K562 (cell line): ENCODE measurements around the gene TBC1D10A. TPM values are rescaled to one million over a fixed set of nuclear protein-coding genes. Genes with fewer than 3 reads are reported as not detected.

ENCODE experiments used
- ATAC-seq: fragments of 200-7000 bp; cut with Tn5 transposase; 3 replicates; pipeline ENCODE4 v1.9.1; 2020; ENCODE audit warnings: moderate library complexity
- BruUV-seq: library from RNA; stranded (reverse); fragments of 400-500 nt; replicated peaks from 2 replicates; lab custom pipeline; 2021; lab: Mats Ljungman, UMichigan
- CTCF ChIA-PET: fragments of 300-600 bp; formaldehyde crosslinking; extraction: SDS; loops from one replicate; lab custom pipeline; 2021; ENCODE audit warnings: low intra/inter-chr PET ratio; lab: Yijun Ruan, JAX
- POLR2A ChIA-PET: fragments of 300-600, 350-650 bp; sonication (Branson Sonifier 250); formaldehyde crosslinking; extraction: SDS; loops from one replicate; lab custom pipeline; 2021; ENCODE audit warnings: antibody characterized with exemption, inconsistent platforms; lab: Yijun Ruan, JAX
- DNase-seq, 4 experiments: peaks; one replicate each; pipeline versions ENCODE4 v3.0.0 to v3.0.0-alpha.2; 2011 to 2018; ENCODE audit warnings: low spot score in 3 of 4, mixed read lengths in 3 of 4; ENCODE audit errors: extremely low read depth in 1 of 4
- FAIRE-seq: peaks from 2 replicates; lab custom pipeline; 2011; peaks lifted over from hg19 to GRCh38; lab: Jason Lieb, UNC
- H2AFZ ChIP-seq: 2 replicates; pipeline ENCODE4 v1.6.0; 2011; ENCODE audit warnings: low read depth, low read length, control low read depth, inconsistent platforms
- H3K27ac ChIP-seq: fragments of 200-600 bp; 3 replicates; pipeline ENCODE4 v1.8.0; 2011; ENCODE audit warnings: low read depth, mild to moderate bottlenecking, control low read depth, inconsistent platforms, low read length, moderate library complexity, mixed read lengths; ENCODE audit errors: extremely low read depth
- H3K27me3 ChIP-seq, 2 experiments: fragments of 300-600 bp in 1 of 2; 2 replicates in 1 of 2; 3 replicates in 1 of 2; pipeline versions ENCODE4 v1.6.0 to v1.8.0; 2011; ENCODE audit warnings: inconsistent platforms in 2 of 2, low read length in 2 of 2, mild to moderate bottlenecking in 1 of 2, mixed read lengths in 1 of 2, moderate library complexity in 1 of 2; ENCODE audit not compliant: control insufficient read depth in 2 of 2, insufficient read depth in 2 of 2
- H3K36me3 ChIP-seq: fragments of 300-600 bp; 3 replicates; pipeline ENCODE4 v1.8.0; 2011; ENCODE audit warnings: mild to moderate bottlenecking, low read length, inconsistent platforms; ENCODE audit not compliant: control insufficient read depth, insufficient read depth
- H3K4me1 ChIP-seq, 2 experiments: fragments of 200-600 bp in 1 of 2; replicated peaks in 1 of 2; 2 replicates in 1 of 2; 3 replicates in 1 of 2; pipeline versions ENCODE4 v1.5.1 to v1.8.0; 2011; ENCODE audit warnings: inconsistent platforms in 2 of 2, low read length in 2 of 2, mild to moderate bottlenecking in 1 of 2, mixed read lengths in 1 of 2, moderate library complexity in 1 of 2; ENCODE audit not compliant: control insufficient read depth in 2 of 2, insufficient read depth in 2 of 2
- H3K4me2 ChIP-seq: 2 replicates; pipeline ENCODE4 v1.6.1; 2011; ENCODE audit warnings: low read length, control low read depth, inconsistent platforms, mixed read lengths; ENCODE audit not compliant: insufficient read depth
- H3K4me3 ChIP-seq: fragments of 200-600 bp; sonication (generic), shearing (Covaris generic); 2 replicates; pipeline ENCODE4 v1.5.1; 2016; ENCODE audit warnings: control low read depth, inconsistent platforms
- H3K79me2 ChIP-seq: fragments of 200-600 bp; 3 replicates; pipeline ENCODE4 v1.8.0; 2011; ENCODE audit warnings: low read length, inconsistent platforms; ENCODE audit not compliant: control insufficient read depth, insufficient read depth
- H3K9ac ChIP-seq, 2 experiments: 2 replicates each; pipeline versions ENCODE4 v1.6.0 to v1.6.1; 2011; ENCODE audit warnings: low read depth in 2 of 2, low read length in 2 of 2, control low read depth in 1 of 2, inconsistent platforms in 1 of 2, mild to moderate bottlenecking in 1 of 2, mixed read lengths in 1 of 2; ENCODE audit not compliant: insufficient read depth in 1 of 2
- H3K9me1 ChIP-seq: one replicate; pipeline ENCODE4 v1.6.0; 2011; ENCODE audit warnings: inconsistent platforms, mild to moderate bottlenecking, low read length, moderate library complexity; ENCODE audit not compliant: control insufficient read depth, insufficient read depth
- H3K9me3 ChIP-seq: replicated peaks from 2 replicates; pipeline ENCODE4 v1.5.1; 2011; ENCODE audit warnings: low read depth, low read length, inconsistent platforms; ENCODE audit not compliant: control insufficient read depth, insufficient read depth
- H4K20me1 ChIP-seq: replicated peaks from 2 replicates; pipeline ENCODE4 v1.6.1; 2011; ENCODE audit warnings: low read length, inconsistent platforms, mixed read lengths; ENCODE audit not compliant: control insufficient read depth, insufficient read depth
- DPF2 ChIP-seq: fragments of 450-650 bp; IDR thresholded peaks from 2 replicates; pipeline ENCODE4 v1.6.1; 2016
- EP300 ChIP-seq: IDR thresholded peaks from 2 replicates; pipeline ENCODE4 v1.6.1; 2012; ENCODE audit warnings: low read length, improper control_type of control experiment
- HINFP ChIP-seq: fragments of 450-650 bp; conservative IDR thresholded peaks from 2 replicates; pipeline ENCODE4 v1.6.1; 2016; ENCODE audit warnings: missing genetic modification characterization, low read depth, mild to moderate bottlenecking, control low read depth, missing compliant biosample characterization
- MAZ ChIP-seq, 2 experiments: fragments of 450-650 bp in 1 of 2; sonication (generic) in 1 of 2; formaldehyde crosslinking; IDR thresholded peaks in 1 of 2; conservative IDR thresholded peaks in 1 of 2; 2 replicates each; pipeline versions ENCODE4 v1.4.0 to v1.5.0; 2020; ENCODE audit warnings: mild to moderate bottlenecking in 1 of 2, missing genetic modification reagents in 1 of 2
- MECOM ChIP-seq: fragments of 250-450 bp; sonication (Bioruptor Pico); IDR thresholded peaks from 2 replicates; pipeline ENCODE4 v1.8.0; 2022; ENCODE audit warnings: inconsistent platforms
- SRF ChIP-seq, 2 experiments: fragments of 250-450, 450-650 bp in 1 of 2; sonication (Bioruptor Pico) in 1 of 2; sonication (generic) in 1 of 2; formaldehyde crosslinking; IDR thresholded peaks; 2 replicates each; pipeline versions ENCODE4 v1.5.0 to v1.5.1; 2020 to 2022; ENCODE audit warnings: mild to moderate bottlenecking in 1 of 2, missing genetic modification reagents in 1 of 2
- THRA ChIP-seq: fragments of 450-650 bp; IDR thresholded peaks from 2 replicates; pipeline ENCODE4 v1.6.1; 2017; ENCODE audit warnings: mild to moderate bottlenecking, moderate library complexity
- YY1 ChIP-seq, 3 experiments: IDR thresholded peaks; 2 replicates each; pipeline ENCODE4 v1.6.1; 2011; ENCODE audit warnings: low read length in 2 of 3, mild to moderate bottlenecking in 2 of 3, moderate library complexity in 2 of 3, borderline replicate concordance in 1 of 3, control low read depth in 1 of 3, low read depth in 1 of 3; ENCODE audit not compliant: insufficient read depth in 3 of 3, insufficient replicate concordance in 2 of 3, control insufficient read depth in 1 of 3, insufficient read length in 1 of 3; ENCODE audit errors: extremely low read depth in 1 of 3
- ZBTB26 ChIP-seq: fragments of 450-650 bp; formaldehyde crosslinking; IDR thresholded peaks from 2 replicates; pipeline ENCODE4 v1.4.0; 2022; ENCODE audit warnings: missing genetic modification characterization
- WGBS: fragments of 100-300 bp; shearing (Covaris generic); methylation state at CpG from one replicate; pipeline ENCODE4 v1.1.6; 2016; ENCODE audit warnings: low coverage, mixed read lengths; ENCODE audit not compliant: insufficient coverage; ENCODE audit errors: missing lambda C conversion rate; 5-methylcytosine and 5-hydroxymethylcytosine counted together
- in situ Hi-C: fragments of 300-500 bp; cut with MboI; formaldehyde crosslinking; loops from 4 replicates; pipeline ENCODE4 v1.15.0; 2018; ENCODE audit warnings: inconsistent platforms, mixed read lengths
- intact Hi-C: fragments of 100-400 bp; cut with micrococcal nuclease; formaldehyde crosslinking; loops from 2 replicates; pipeline ENCODE4 v1.14.2; 2022
- polyA plus RNA-seq, 8 experiments: library from polyadenylated mRNA; depleted of rRNA in 4 of 8; stranded (reverse) in 5 of 8; unstranded in 3 of 8; fragments of >200 nt; fragmentation: Nextera tagmentation in 2 of 8; fragmentation: Illumina TruSeq in 1 of 8; extraction: Ambion mirVana in 2 of 8; extraction: Trizol in 1 of 8; gene quantifications; 2 replicates each; pipeline versions ENCODE4 v1.2.1 to v1.2.3, GENCODE V29; 2011 to 2014; ENCODE audit warnings: inconsistent platforms in 1 of 8, missing spikeins in 1 of 8
- total RNA-seq, 7 experiments: library from RNA; depleted of rRNA in 6 of 7; stranded (reverse); fragments of >200 nt in 6 of 7; fragmentation: Illumina TruSeq in 2 of 7; extraction: Trizol in 2 of 7; gene quantifications; 2 replicates each; pipeline versions ENCODE4 v1.2.1 to v1.2.3, GENCODE V29; 2011 to 2021; ENCODE audit warnings: low replicate concordance in 1 of 7

The TBC1D10A gene
- total and polyA plus RNA-seq, 9 of the 15 experiments (the other 6 are each of a cell fraction or from before 2014, with no cell fraction given), result 0.13 to 10.4 (median 4.6) TPM

- no peak for TF ChIP-seq ZBTB26 (CRISPR knock-in tag)
Observed at GRCh38 chr22:30334646-30335045, 7.9 kb upstream of the TBC1D10A start (continued).

GRCh38 chr22:30333707-30334087, 7.0 kb upstream of the TBC1D10A start:
- in situ Hi-C loops (no loop called here), intact Hi-C loops (no loop called here)
- Histone ChIP-seq H3K4me1 (peaks cover under 1 to 5% of the 10 kb centered on the region in 2 experiments; a peak in 2 of 5 replicates), H3K4me2 (no peak overlapping the region), H3K79me2 (no peaks in the 10 kb centered on the region), H3K27ac (no peak overlapping the region), H3K27me3 (no peaks in the 10 kb centered on the region), H3K9ac (no peak overlapping the region), H3K4me3 (no peak overlapping the region), H4K20me1 (no peaks in the 10 kb centered on the region), H3K9me1 (no peaks in the 10 kb centered on the region), H2AFZ (no peak overlapping the region), H3K36me3 (peaks cover 75% of the 10 kb centered on the region), H3K9me3 (no peaks in the 10 kb centered on the region)
- DNase-seq, result no peak
- ChIA-PET CTCF (no interaction called here), POLR2A (interaction anchor here (0.8 kb wide), 1 partner anchor 16 kb away, joined by 4 read pairs; no protein-coding TSS in a partner anchor)
- BruUV-seq, result no TSS peak
- 100% methylated on average over 1 of the region's 3 CpGs for WGBS
- ATAC-seq, result no peak
- TF ChIP-seq THRA (no peak), HINFP (tag) (no peak), EP300 (no peak), MAZ (CRISPR knock-in tag; conservative IDR thresholded peaks at IDR 0.05 in 1 of 2, IDR thresholded peaks at IDR 0.05 in 1 of 2) (no peak), SRF (CRISPR knock-in tag; IDR thresholded peaks at IDR 0.05) (no peak), DPF2 (no peak), MECOM (CRISPR knock-in tag) (no peak), YY1 (IDR thresholded peaks at IDR 0.05; ENCODE audit: borderline replicate concordance in 1 of 3, control insufficient read depth in 1 of 3, extremely low read depth in 1 of 3, insufficient read depth in 3 of 3, insufficient read length in 1 of 3, insufficient replicate concordance in 2 of 3, low read depth in 1 of 3, low read length in 2 of 3) (no peak)
- FAIRE-seq, result no peak
